ENCODE data around the gene ADK.
"Not testable (repeated sequence)": the region's sequence is repeated elsewhere in the genome, so short reads cannot be mapped to it uniquely, and the experiment has no call there.

ADK gene

GRCh38 chr10:74150990-74151878 is at the start of gene ADK:
TSS of gene ADK (plus strand) at chr10:74151221. CDS start at chr10:74151279, 58 bp downstream.
- peak; percentile 99 for DNase-seq

GRCh38 chr10:74103560-74104258 is 47.3 kb upstream of the ADK start:
- no peak for DNase-seq

GRCh38 chr10:74104480-74104879 is 46.5 kb upstream of the ADK start:
- DNase-seq, result no peak

GRCh38 chr10:74104996-74105395 is 46.0 kb upstream of the ADK start:
- DNase-seq, result no peak

- DNase-seq, result no peak
Measured at GRCh38 chr10:74107391-74107790, 43.6 kb upstream of the ADK start.

GRCh38 chr10:74109452-74109851 is 41.6 kb upstream of the ADK start:
- no peak for DNase-seq

GRCh38 chr10:74110120-74110519 is 40.9 kb upstream of the ADK start:
- DNase-seq, result no peak

GRCh38 chr10:74111799-74112198 is 39.2 kb upstream of the ADK start:
- no peak for DNase-seq

- no peak for DNase-seq
Measured at GRCh38 chr10:74113546-74113945, 37.5 kb upstream of the ADK start.

- DNase-seq, result no peak
Measured at GRCh38 chr10:74114041-74114448, 37.0 kb upstream of the ADK start.

- no peak for DNase-seq
Measured at GRCh38 chr10:74117738-74118137, 33.3 kb upstream of the ADK start.

- DNase-seq, result no peak
Measured at GRCh38 chr10:74118804-74119203, 32.2 kb upstream of the ADK start.

GRCh38 chr10:74120911-74121310 is 30.1 kb upstream of the ADK start:
- DNase-seq, result no peak

- no peak for DNase-seq
Measured at GRCh38 chr10:74121368-74121767, 29.7 kb upstream of the ADK start.

GRCh38 chr10:74122060-74122459 is 29.0 kb upstream of the ADK start:
- no peak for DNase-seq

- DNase-seq, result no peak
Measured at GRCh38 chr10:74123081-74123480, 27.9 kb upstream of the ADK start.

GRCh38 chr10:74133923-74134820 is 16.8 kb upstream of the ADK start:
- no peak for DNase-seq

GRCh38 chr10:74135452-74135851 is 15.6 kb upstream of the ADK start:
- no peak for DNase-seq

GRCh38 chr10:74137992-74138391 is 13.0 kb upstream of the ADK start:
- no peak for DNase-seq

GRCh38 chr10:74138596-74138995 is 12.4 kb upstream of the ADK start:
- DNase-seq, result not testable (repeated sequence)

- DNase-seq, result no peak
Measured at GRCh38 chr10:74139981-74140380, 11.0 kb upstream of the ADK start.

- DNase-seq, result no peak
Measured at GRCh38 chr10:74140553-74140952, 10.5 kb upstream of the ADK start.

GRCh38 chr10:74145133-74145532 is 5.9 kb upstream of the ADK start:
- DNase-seq, result no peak

Measured in activated CD4-positive, CD25-positive, alpha-beta regulatory T cell treated with anti-CD3 and anti-CD28 coated beads, Interleukin-2, amount 50 U/mL, for 72 hours (primary cell).